ENCODE data around the gene EDARADD. TPM values are rescaled to one million over a fixed set of nuclear protein-coding genes. Genes with fewer than 3 reads are reported as not detected.
A peak's percentile ranks its signal among the peaks of the same experiment; 100 is the strongest.

The EDARADD gene
- total RNA-seq, 2 donors from 2014 or later: 0.35 TPM; not detected in 1

GRCh38 chr1:236526079-236526478 lies 132.0 kb downstream of the EDARADD start:
- intact Hi-C loops (cut with DNase I): no loop called here
- no peak for DNase-seq
- no peak for ATAC-seq

GRCh38 chr1:236530286-236530685 lies 136.2 kb downstream of the EDARADD start:
- intact Hi-C loops (cut with DNase I): no loop called here
- ATAC-seq: no peak
- no peak for DNase-seq

- intact Hi-C loops (cut with DNase I): no loop called here
- no peak for ATAC-seq
- no peak for DNase-seq
Observed at GRCh38 chr1:236530959-236531358, 136.9 kb downstream of the EDARADD start.

- ATAC-seq (peak in 1 of 2 donors; percentile 12), DNase-seq (no peak)
- intact Hi-C loops (cut with DNase I): no loop called here
Observed at GRCh38 chr1:236532850-236533249, 138.8 kb downstream of the EDARADD start.

- DNase-seq (no peak), ATAC-seq (peak in 1 of 2 donors; percentile 21)
- intact Hi-C loops (cut with DNase I): no loop called here
Observed at GRCh38 chr1:236534151-236534651, 140.1 kb downstream of the EDARADD start.

Other genes starting within 250 kb of the EDARADD start
- gene ERO1B, start 112.3 kb upstream of the EDARADD start, total RNA-seq: 1 to 10 TPM; 4.7 to 5.5 TPM
- 10 to 100 TPM; 57.8 to 74.9 TPM for gene LGALS8, start 129.7 kb downstream of the EDARADD start, total RNA-seq
- gene HEATR1, start 210.2 kb downstream of the EDARADD start, total RNA-seq: 10 to 100 TPM; 13.0 to 17.1 TPM

Measured in left cardiac atrium (tissue), 4 donors.